GM12878 (cell line): ENCODE data around the gene FARSB.

Source experiments
- EP300 ChIP-seq, 2 experiments: fragments of 150-350 bp in 1 of 2; IDR thresholded peaks; 2 replicates each; pipeline ENCODE4 v1.6.1; 2011 to 2012; ENCODE audit warnings: low read depth in 2 of 2, low read length in 2 of 2, borderline replicate concordance in 1 of 2, improper control_type of control experiment in 1 of 2, inconsistent platforms in 1 of 2; ENCODE audit not compliant: control insufficient read depth in 1 of 2
- EZH2 ChIP-seq: IDR thresholded peaks from 2 replicates; pipeline ENCODE4 v1.6.1; 2012; ENCODE audit warnings: low read depth, mild to moderate bottlenecking, control low read depth, inconsistent platforms, low read length, borderline replicate concordance; ENCODE audit not compliant: control insufficient read depth
- GABPA ChIP-seq: IDR thresholded peaks from 2 replicates; pipeline ENCODE4 v1.6.1; 2014; ENCODE audit warnings: antibody characterized with exemption, low read depth, mild to moderate bottlenecking, inconsistent platforms
- NFYA ChIP-seq: IDR thresholded peaks from 2 replicates; pipeline ENCODE4 v1.6.1; 2011; ENCODE audit warnings: low read depth, mild to moderate bottlenecking, low read length, improper control_type of control experiment, borderline replicate concordance
- NR2F1 ChIP-seq: fragments of 450-650 bp; conservative IDR thresholded peaks from 2 replicates; pipeline ENCODE4 v1.6.1; 2017; ENCODE audit warnings: mild to moderate bottlenecking
- POLR2AphosphoS5 ChIP-seq: IDR thresholded peaks from 2 replicates; pipeline ENCODE4 v1.6.1; 2011; ENCODE audit warnings: mild to moderate bottlenecking, low read length, inconsistent platforms
- ZNF274 ChIP-seq: IDR thresholded peaks from one replicate; pipeline ENCODE4 v1.8.0; 2011; ENCODE audit not compliant: insufficient read length, insufficient read depth
- ZNF384 ChIP-seq: IDR thresholded peaks from 2 replicates; pipeline ENCODE4 v1.6.1; 2012; ENCODE audit warnings: low read depth, mild to moderate bottlenecking, low read length, improper control_type of control experiment, borderline replicate concordance
- TF ChIP-seq, protein P1 (sequence below), 3 experiments: IDR thresholded peaks in 2 of 3; conservative IDR thresholded peaks in 1 of 3; 2 replicates each; pipeline ENCODE4 v1.5.1; 2011; ENCODE audit warnings: low read depth in 3 of 3, low read length in 3 of 3, mild to moderate bottlenecking in 3 of 3, control low read depth in 2 of 3, moderate library complexity in 2 of 3, inconsistent platforms in 1 of 3, mixed read lengths in 1 of 3; ENCODE audit not compliant: control insufficient read depth in 2 of 3, insufficient read depth in 1 of 3; ENCODE audit errors: extremely low read depth in 1 of 3
- TF ChIP-seq, protein P2 (sequence below): IDR thresholded peaks from 2 replicates; pipeline ENCODE4 v1.6.1; 2012; ENCODE audit warnings: low read length, inconsistent platforms

GRCh38 chr2:222651718-222652418 lies 4.0 kb downstream of the FARSB start:
- TF ChIP-seq EP300 (IDR thresholded peaks at IDR 0.05; ENCODE audit: borderline replicate concordance in 1 of 2, control insufficient read depth in 1 of 2, low read depth in 2 of 2, low read length in 2 of 2) (no peak), NR2F1 (no peak), ZNF274 (no peak), NFYA (no peak), POLR2AphosphoS5 (no peak), EZH2 (no peak), GABPA (no peak), ZNF384 (no peak)
- TF ChIP-seq, protein P1, sequence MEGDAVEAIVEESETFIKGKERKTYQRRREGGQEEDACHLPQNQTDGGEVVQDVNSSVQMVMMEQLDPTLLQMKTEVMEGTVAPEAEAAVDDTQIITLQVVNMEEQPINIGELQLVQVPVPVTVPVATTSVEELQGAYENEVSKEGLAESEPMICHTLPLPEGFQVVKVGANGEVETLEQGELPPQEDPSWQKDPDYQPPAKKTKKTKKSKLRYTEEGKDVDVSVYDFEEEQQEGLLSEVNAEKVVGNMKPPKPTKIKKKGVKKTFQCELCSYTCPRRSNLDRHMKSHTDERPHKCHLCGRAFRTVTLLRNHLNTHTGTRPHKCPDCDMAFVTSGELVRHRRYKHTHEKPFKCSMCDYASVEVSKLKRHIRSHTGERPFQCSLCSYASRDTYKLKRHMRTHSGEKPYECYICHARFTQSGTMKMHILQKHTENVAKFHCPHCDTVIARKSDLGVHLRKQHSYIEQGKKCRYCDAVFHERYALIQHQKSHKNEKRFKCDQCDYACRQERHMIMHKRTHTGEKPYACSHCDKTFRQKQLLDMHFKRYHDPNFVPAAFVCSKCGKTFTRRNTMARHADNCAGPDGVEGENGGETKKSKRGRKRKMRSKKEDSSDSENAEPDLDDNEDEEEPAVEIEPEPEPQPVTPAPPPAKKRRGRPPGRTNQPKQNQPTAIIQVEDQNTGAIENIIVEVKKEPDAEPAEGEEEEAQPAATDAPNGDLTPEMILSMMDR (IDR thresholded peaks at IDR 0.05 in 2 of 3, conservative IDR thresholded peaks at IDR 0.05 in 1 of 3; ENCODE audit: control insufficient read depth in 2 of 3, extremely low read depth in 1 of 3, insufficient read depth in 1 of 3, low read depth in 3 of 3, low read length in 3 of 3), result no peak
- TF ChIP-seq, protein P2, sequence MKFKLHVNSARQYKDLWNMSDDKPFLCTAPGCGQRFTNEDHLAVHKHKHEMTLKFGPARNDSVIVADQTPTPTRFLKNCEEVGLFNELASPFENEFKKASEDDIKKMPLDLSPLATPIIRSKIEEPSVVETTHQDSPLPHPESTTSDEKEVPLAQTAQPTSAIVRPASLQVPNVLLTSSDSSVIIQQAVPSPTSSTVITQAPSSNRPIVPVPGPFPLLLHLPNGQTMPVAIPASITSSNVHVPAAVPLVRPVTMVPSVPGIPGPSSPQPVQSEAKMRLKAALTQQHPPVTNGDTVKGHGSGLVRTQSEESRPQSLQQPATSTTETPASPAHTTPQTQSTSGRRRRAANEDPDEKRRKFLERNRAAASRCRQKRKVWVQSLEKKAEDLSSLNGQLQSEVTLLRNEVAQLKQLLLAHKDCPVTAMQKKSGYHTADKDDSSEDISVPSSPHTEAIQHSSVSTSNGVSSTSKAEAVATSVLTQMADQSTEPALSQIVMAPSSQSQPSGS, result no peak
